ENCODE results near the gene CLEC7A.
A peak's percentile ranks its signal among the peaks of the same experiment; 100 is the strongest.

The CLEC7A gene

GRCh38 chr12:10142976-10143589, 13.1 kb upstream of the CLEC7A start:
- no peak overlapping the region for H3K4me2 ChIP-seq (ENCODE audit: low read depth, low read length, poor library complexity, severe bottlenecking)
- TF ChIP-seq EZH2phosphoT487 (IDR thresholded peaks at IDR 0.05; ENCODE audit: borderline replicate concordance) (no peak), CTCF (conservative IDR thresholded peaks at IDR 0.05; ENCODE audit: low read length) (no peak)
- no peaks in the 10 kb centered on the region for H4K20me1 ChIP-seq (ENCODE audit: insufficient read depth, low read length, poor library complexity, severe bottlenecking)
- H3K4me1 ChIP-seq (ENCODE audit: insufficient read depth, low read length, poor library complexity, severe bottlenecking), result no peaks in the 10 kb centered on the region
- H2AFZ ChIP-seq (ENCODE audit: low read length), result no peak overlapping the region
- no peak overlapping the region for H3K9ac ChIP-seq (ENCODE audit: low read depth, low read length, poor library complexity, severe bottlenecking)
- H3K9me3 ChIP-seq (ENCODE audit: insufficient read depth, low read depth, low read length), result no peaks in the 10 kb centered on the region
- no peaks in the 10 kb centered on the region for H3K9me2 ChIP-seq (replicated peaks; ENCODE audit: low read depth, low read length)
- no peaks in the 10 kb centered on the region for H3K79me2 ChIP-seq (ENCODE audit: insufficient read depth, low read length)
- no peak overlapping the region for H3K4me3 ChIP-seq (ENCODE audit: low read length, poor library complexity, severe bottlenecking)
- H3K36me3 ChIP-seq (ENCODE audit: insufficient read depth, low read length), result no peaks in the 10 kb centered on the region
- H3K27me3 ChIP-seq (ENCODE audit: insufficient read depth, low read length, poor library complexity, severe bottlenecking), result no peaks in the 10 kb centered on the region
- no peaks in the 10 kb centered on the region for H3F3A ChIP-seq (ENCODE audit: low read depth)

GRCh38 chr12:10140001-10140400, 10.0 kb upstream of the CLEC7A start:
- Histone ChIP-seq H2AFZ (ENCODE audit: low read length) (no peak overlapping the region), H3K9me3 (ENCODE audit: insufficient read depth, low read depth, low read length) (no peaks in the 10 kb centered on the region), H3K79me2 (ENCODE audit: insufficient read depth, low read length) (no peaks in the 10 kb centered on the region), H3F3A (ENCODE audit: low read depth) (no peaks in the 10 kb centered on the region), H3K4me3 (ENCODE audit: low read length, poor library complexity, severe bottlenecking) (no peak overlapping the region), H3K9me2 (replicated peaks; ENCODE audit: low read depth, low read length) (no peaks in the 10 kb centered on the region), H3K36me3 (ENCODE audit: insufficient read depth, low read length) (no peaks in the 10 kb centered on the region), H3K9ac (ENCODE audit: low read depth, low read length, poor library complexity, severe bottlenecking) (no peak overlapping the region), H3K4me1 (ENCODE audit: insufficient read depth, low read length, poor library complexity, severe bottlenecking) (no peaks in the 10 kb centered on the region), H3K4me2 (ENCODE audit: low read depth, low read length, poor library complexity, severe bottlenecking) (no peak overlapping the region), H3K27me3 (ENCODE audit: insufficient read depth, low read length, poor library complexity, severe bottlenecking) (no peaks in the 10 kb centered on the region), H4K20me1 (ENCODE audit: insufficient read depth, low read length, poor library complexity, severe bottlenecking) (no peaks in the 10 kb centered on the region)
- no peak for TF ChIP-seq EZH2phosphoT487 (IDR thresholded peaks at IDR 0.05; ENCODE audit: borderline replicate concordance)
- peak; percentile 61 for TF ChIP-seq CTCF (conservative IDR thresholded peaks at IDR 0.05; ENCODE audit: low read length)

- Histone ChIP-seq H3K36me3 (ENCODE audit: insufficient read depth, low read length) (no peaks in the 10 kb centered on the region), H3K79me2 (ENCODE audit: insufficient read depth, low read length) (no peaks in the 10 kb centered on the region), H3K9me3 (ENCODE audit: insufficient read depth, low read depth, low read length) (no peaks in the 10 kb centered on the region), H3K4me1 (ENCODE audit: insufficient read depth, low read length, poor library complexity, severe bottlenecking) (no peaks in the 10 kb centered on the region), H3K9me2 (replicated peaks; ENCODE audit: low read depth, low read length) (no peaks in the 10 kb centered on the region), H3K27me3 (ENCODE audit: insufficient read depth, low read length, poor library complexity, severe bottlenecking) (no peaks in the 10 kb centered on the region), H2AFZ (ENCODE audit: low read length) (no peak overlapping the region), H4K20me1 (ENCODE audit: insufficient read depth, low read length, poor library complexity, severe bottlenecking) (no peaks in the 10 kb centered on the region), H3K4me3 (ENCODE audit: low read length, poor library complexity, severe bottlenecking) (no peak overlapping the region), H3K4me2 (ENCODE audit: low read depth, low read length, poor library complexity, severe bottlenecking) (no peak overlapping the region), H3K9ac (ENCODE audit: low read depth, low read length, poor library complexity, severe bottlenecking) (no peak overlapping the region), H3F3A (ENCODE audit: low read depth) (no peaks in the 10 kb centered on the region)
- no peak for TF ChIP-seq EZH2phosphoT487 (IDR thresholded peaks at IDR 0.05; ENCODE audit: borderline replicate concordance)
- TF ChIP-seq CTCF (conservative IDR thresholded peaks at IDR 0.05; ENCODE audit: low read length), result no peak
Observed at GRCh38 chr12:10136637-10137205, 6.7 kb upstream of the CLEC7A start.
